A549 (cell line): ENCODE measurements around the gene TFPT.

ENCODE experiments used
- JUN ChIP-seq, 2 experiments: fragments of >200 bp; sonication (Bioruptor Twin); formaldehyde crosslinking; IDR thresholded peaks; 2 replicates in 1 of 2; 3 replicates in 1 of 2; pipeline ENCODE4 v1.6.1; 2016 to 2017
- TF ChIP-seq, protein P1 (sequence below): fragments of >200 bp; sonication (Bioruptor Twin); formaldehyde crosslinking; IDR thresholded peaks from 3 replicates; pipeline ENCODE4 v1.5.1; 2016

DNA sequence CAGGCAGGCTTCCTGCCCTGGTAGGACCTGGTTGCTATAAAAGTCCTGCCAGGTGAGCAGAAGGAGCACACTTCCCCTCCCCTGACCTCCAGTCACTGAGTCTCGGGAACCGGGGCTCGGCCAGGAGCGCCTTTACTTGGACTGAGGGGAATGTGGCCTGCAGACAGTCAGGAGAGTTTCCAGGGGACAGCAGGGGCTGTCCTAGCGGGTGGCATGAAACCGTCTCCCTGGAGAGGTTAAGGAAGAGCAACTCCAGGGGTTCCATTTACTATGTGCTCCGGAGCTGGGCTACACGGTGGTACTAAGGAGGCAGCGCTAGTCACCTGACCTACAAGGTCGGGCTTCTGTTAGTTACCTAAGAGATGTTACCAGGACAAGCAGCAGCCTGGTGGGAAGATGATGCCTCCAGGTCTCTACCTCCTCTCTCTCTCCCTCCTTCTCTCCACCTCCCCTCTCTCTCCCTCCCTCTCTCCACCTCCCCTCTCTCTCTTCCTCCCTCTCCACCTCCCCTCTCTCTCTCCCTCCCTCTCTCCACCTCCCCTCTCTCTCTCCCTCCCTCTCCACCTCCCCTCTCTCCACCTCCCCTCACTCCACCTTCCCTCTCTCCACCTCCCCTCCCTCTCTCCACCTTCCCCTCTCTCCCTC, 18.0 kb upstream of the TFPT start:
- no peak for TF ChIP-seq JUN (IDR thresholded peaks at IDR 0.05)
- TF ChIP-seq, protein P1, sequence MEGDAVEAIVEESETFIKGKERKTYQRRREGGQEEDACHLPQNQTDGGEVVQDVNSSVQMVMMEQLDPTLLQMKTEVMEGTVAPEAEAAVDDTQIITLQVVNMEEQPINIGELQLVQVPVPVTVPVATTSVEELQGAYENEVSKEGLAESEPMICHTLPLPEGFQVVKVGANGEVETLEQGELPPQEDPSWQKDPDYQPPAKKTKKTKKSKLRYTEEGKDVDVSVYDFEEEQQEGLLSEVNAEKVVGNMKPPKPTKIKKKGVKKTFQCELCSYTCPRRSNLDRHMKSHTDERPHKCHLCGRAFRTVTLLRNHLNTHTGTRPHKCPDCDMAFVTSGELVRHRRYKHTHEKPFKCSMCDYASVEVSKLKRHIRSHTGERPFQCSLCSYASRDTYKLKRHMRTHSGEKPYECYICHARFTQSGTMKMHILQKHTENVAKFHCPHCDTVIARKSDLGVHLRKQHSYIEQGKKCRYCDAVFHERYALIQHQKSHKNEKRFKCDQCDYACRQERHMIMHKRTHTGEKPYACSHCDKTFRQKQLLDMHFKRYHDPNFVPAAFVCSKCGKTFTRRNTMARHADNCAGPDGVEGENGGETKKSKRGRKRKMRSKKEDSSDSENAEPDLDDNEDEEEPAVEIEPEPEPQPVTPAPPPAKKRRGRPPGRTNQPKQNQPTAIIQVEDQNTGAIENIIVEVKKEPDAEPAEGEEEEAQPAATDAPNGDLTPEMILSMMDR, result no peak
